COR-L47 (cell line): ENCODE results near the gene SAP25.

Experiments used
- DNase-seq: peaks from one replicate; lab custom pipeline; 2025; lab: John Stamatoyannopoulos, UW

The SAP25 gene

GRCh38 chr7:100573691-100574361 is at the start of gene SAP25:
Gene SAP25 (minus strand): TSS chr7:100573900. CDS start chr7:100573742, 158 bp downstream.
- DNase-seq, result no peak

- no peak for DNase-seq
Observed at GRCh38 chr7:100621554-100621953, 47.9 kb upstream of the SAP25 start.

- DNase-seq, result no peak
Observed at GRCh38 chr7:100620804-100621203, 47.1 kb upstream of the SAP25 start.

GRCh38 chr7:100620239-100620638 is 46.5 kb upstream of the SAP25 start:
- no peak for DNase-seq

GRCh38 chr7:100614308-100614861 is 40.7 kb upstream of the SAP25 start:
- DNase-seq, result no peak

GRCh38 chr7:100613412-100614175 is 39.9 kb upstream of the SAP25 start:
- DNase-seq, result no peak

- DNase-seq, result no peak
Observed at GRCh38 chr7:100612730-100613390, 39.2 kb upstream of the SAP25 start.

GRCh38 chr7:100611983-100612729 is 38.5 kb upstream of the SAP25 start, which contains the start of gene MOSPD3:
Gene MOSPD3 (plus strand): TSS chr7:100612540. CDS start chr7:100612792, 252 bp downstream.
- DNase-seq, result peak; percentile 98

- DNase-seq, result no peak
Observed at GRCh38 chr7:100609958-100610357, 36.3 kb upstream of the SAP25 start.

- no peak for DNase-seq
Observed at GRCh38 chr7:100607111-100607510, 33.4 kb upstream of the SAP25 start.

- DNase-seq, result no peak
Observed at GRCh38 chr7:100606313-100606712, 32.6 kb upstream of the SAP25 start.

GRCh38 chr7:100604976-100605911 is 31.5 kb upstream of the SAP25 start:
- DNase-seq, result no peak

- peak; percentile 71 for DNase-seq
Observed at GRCh38 chr7:100604028-100604975, 30.6 kb upstream of the SAP25 start.

- DNase-seq, result no peak
Observed at GRCh38 chr7:100603726-100604027, 30.0 kb upstream of the SAP25 start.

GRCh38 chr7:100602889-100603725 is 29.4 kb upstream of the SAP25 start:
- DNase-seq, result no peak

GRCh38 chr7:100600730-100601038 is 27.0 kb upstream of the SAP25 start:
- DNase-seq, result no peak

- DNase-seq, result no peak
Observed at GRCh38 chr7:100599911-100600729, 26.4 kb upstream of the SAP25 start.

- DNase-seq, result no peak
Observed at GRCh38 chr7:100598425-100598824, 24.7 kb upstream of the SAP25 start.
